T47D (cell line): ENCODE measurements around the gene ZMPSTE24.

ENCODE experiments used
- DNase-seq, 2 experiments: peaks; one replicate each; pipeline versions ENCODE4 v3.0.0 to v3.0.0-alpha.2; 2011 to 2012; ENCODE audit warnings: low read depth in 1 of 2, low spot score in 1 of 2
- JUND ChIP-seq: IDR thresholded peaks from 2 replicates; pipeline ENCODE4 v1.6.1; 2012; ENCODE audit warnings: low read depth
- in situ Hi-C: cut with HindIII; loops from 2 replicates; pipeline ENCODE4 v1.10.0; 2016; ENCODE audit warnings: low sequenced_read_pairs, low pct_unique_long_range_greater_than_20kb

Gene ZMPSTE24

DNA sequence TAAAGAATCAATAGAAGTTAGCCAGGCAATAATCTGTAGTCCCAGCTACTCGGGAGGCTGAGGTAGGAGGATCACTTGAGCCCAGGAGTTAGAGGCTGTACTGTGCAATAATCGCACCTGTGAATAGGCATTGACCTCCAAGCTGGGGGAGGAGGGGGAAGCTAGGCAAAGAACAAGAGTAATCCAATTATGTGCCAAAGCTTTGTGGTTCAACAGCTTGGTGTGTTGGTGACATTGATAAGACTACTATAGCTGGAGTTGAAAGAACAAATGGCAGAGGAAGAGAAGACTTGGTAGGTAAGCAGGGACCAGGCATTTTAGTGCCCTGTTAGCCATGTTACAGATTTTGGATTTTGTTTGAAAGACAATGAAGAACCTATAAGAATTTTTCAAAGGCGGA is 12.3 kb upstream of the ZMPSTE24 start:
- no peak for DNase-seq
- in situ Hi-C loops: no loop called here
- TF ChIP-seq JUND: no peak

DNA sequence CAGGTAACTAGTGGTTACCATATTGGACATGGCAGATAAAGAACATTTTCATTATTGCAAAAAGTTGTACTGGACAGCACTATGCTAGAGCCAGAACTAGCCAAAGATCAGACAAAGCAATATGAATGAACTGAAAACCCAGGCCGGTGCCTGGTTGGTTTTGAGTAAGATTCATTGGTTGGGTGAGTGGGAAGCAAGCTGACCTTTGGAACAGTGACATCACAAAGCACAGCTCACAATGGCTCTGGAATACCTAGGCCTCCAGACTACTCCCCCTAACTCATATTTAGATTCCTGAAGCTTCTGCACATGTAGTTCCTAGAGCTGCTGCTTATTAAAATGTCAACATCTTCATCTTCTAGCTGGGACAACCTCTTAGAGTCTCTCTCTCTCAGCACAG is 10.4 kb upstream of the ZMPSTE24 start, which contains the start of gene TMCO2:
Gene TMCO2, plus strand, starts transcription at position 283 of the 400 bp plus-strand sequence. Its CDS starts 57 bp downstream, at position 340.
- TF ChIP-seq JUND: no peak
- no peak for DNase-seq
- in situ Hi-C loops: no loop called here

DNA sequence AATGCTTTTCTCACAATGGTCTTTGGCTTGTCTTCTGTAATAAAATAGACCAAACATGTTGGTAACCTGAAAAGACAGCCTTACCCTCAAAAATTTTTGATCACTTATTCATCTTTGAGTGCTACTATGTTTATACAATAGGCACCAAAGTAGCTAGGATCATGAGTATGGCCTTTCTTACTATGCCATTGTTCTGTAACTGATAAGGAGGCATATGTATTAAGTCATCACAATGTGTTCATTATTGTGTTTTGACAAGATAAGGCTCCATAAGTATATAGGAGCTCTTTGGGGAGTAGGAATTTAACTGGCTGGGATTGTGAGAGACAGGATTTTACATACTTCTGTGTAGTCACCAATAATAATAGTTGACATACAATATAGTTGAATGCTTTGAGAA is 9.6 kb upstream of the ZMPSTE24 start:
- no peak for TF ChIP-seq JUND
- DNase-seq: no peak
- in situ Hi-C loops: no loop called here

GRCh38 chr1:40251456-40251855 is 6.6 kb upstream of the ZMPSTE24 start:
- in situ Hi-C loops: no loop called here
- no peak for TF ChIP-seq JUND
- DNase-seq: no peak

GRCh38 chr1:40252601-40253000 is 5.4 kb upstream of the ZMPSTE24 start:
- no peak for DNase-seq
- TF ChIP-seq JUND: no peak
- in situ Hi-C loops: no loop called here

GRCh38 chr1:40255231-40255630 is 2.8 kb upstream of the ZMPSTE24 start:
- TF ChIP-seq JUND: no peak
- in situ Hi-C loops: no loop called here
- DNase-seq: no peak

DNA sequence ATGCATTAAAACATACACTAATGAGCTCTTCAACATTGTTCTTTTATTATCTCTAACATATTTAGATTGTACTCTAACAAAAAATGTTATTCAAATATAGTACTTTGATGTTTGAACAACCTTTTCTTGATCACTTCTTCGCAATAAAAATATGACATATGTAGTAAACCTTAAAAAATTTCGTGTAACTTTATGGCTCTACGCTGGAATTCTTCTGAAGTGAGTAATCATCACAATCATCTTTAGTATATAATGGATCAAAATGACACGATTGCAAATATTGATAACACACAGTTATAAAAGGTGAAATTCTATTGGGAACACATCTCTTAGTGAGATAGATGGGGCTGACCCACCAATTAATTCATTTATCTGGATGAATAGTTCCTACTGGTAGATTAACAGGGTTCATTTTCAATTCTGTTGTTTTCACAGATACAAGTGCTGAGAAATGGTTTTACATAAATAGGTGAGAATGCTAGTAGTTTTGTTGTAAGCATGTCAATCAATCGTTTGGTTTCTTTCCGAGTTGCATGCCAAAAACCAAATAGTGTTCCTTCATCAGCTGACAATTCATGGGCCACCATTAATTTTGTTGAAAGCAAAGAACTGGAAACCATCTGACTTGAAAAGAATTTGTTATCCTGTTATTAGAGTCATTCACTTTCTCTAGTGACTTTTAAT is 1.5 kb upstream of the ZMPSTE24 start:
- no peak for TF ChIP-seq JUND
- in situ Hi-C loops: no loop called here

GRCh38 chr1:40257313-40257687 is 736 bp upstream of the ZMPSTE24 start:
- in situ Hi-C loops: no loop called here
- TF ChIP-seq JUND: no peak
- no peak for DNase-seq

More for the DNA sequence above, 1.5 kb upstream of the ZMPSTE24 start:
- DNase-seq: no peak

GRCh38 chr1:40258445-40258769 is 371 bp downstream of the ZMPSTE24 start:
- DNase-seq: no peak
- in situ Hi-C loops: no loop called here
- no peak for TF ChIP-seq JUND

DNA sequence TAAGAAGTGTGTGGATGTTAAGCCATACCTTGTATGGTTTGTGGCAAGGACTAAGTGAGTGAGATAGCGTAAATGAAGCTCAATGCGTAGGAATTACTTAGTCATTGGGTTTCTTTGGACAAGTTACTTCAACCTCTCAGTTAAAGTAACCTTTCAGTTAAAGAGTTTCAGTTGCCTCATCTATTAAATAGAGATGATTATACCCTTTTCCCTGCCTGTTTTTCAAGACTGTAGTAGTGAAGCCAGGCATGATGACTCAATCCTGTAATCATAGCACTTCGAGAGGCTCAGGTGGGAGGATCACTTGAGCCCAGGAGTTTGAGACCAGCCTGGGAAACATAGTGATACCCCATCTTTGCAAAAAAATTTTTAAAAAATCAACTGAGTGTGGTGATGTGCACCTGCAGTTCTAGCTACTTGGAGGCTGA is 6.3 kb downstream of the ZMPSTE24 start:
- in situ Hi-C loops: no loop called here
- no peak for TF ChIP-seq JUND
- DNase-seq: no peak

DNA sequence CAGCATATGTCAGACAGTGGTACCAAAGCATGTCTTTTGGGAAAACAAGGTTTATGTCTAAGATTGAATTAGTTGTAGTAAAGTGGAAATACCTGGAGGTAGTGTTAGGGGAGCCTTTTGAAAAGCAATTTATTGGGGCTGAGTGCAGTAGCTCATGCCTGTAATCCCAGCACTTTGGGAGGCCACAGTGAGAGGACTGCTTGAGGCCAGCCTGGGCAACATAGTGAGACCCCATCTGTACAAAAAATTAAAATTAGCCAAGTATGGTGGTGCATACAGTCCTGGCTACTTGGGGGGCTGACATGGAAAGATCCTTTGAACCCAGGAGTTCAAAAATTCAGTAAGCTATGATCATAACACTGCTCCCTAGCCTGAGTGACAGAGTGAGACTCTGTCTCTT is 7.3 kb downstream of the ZMPSTE24 start:
- no peak for TF ChIP-seq JUND
- no peak for DNase-seq
- in situ Hi-C loops: no loop called here

GRCh38 chr1:40265919-40266318 is 7.9 kb downstream of the ZMPSTE24 start:
- in situ Hi-C loops: no loop called here
- TF ChIP-seq JUND: no peak

GRCh38 chr1:40266786-40267535 is 8.9 kb downstream of the ZMPSTE24 start:
- no peak for DNase-seq
- TF ChIP-seq JUND: no peak
- in situ Hi-C loops: no loop called here

More at GRCh38 chr1:40265919-40266318, 7.9 kb downstream of the ZMPSTE24 start:
- DNase-seq: no peak
